DND-41 (cell line): Measurements from ENCODE around the gene TMEM259.
A peak's percentile ranks its signal among the peaks of the same experiment; 100 is the strongest.

Experiments used
- ATAC-seq: fragments of 200-7000 bp; cut with Tn5 transposase; 3 replicates; pipeline ENCODE4 v1.9.1; 2021; ENCODE audit warnings: low read depth; ENCODE audit not compliant: insufficient read depth
- DNase-seq: peaks from one replicate; pipeline ENCODE4 v3.0.0-alpha.2; 2020
- H2AFZ ChIP-seq: 2 replicates; pipeline ENCODE4 v1.6.0; 2012; ENCODE audit warnings: low read depth, low read length
- H3K27ac ChIP-seq: 2 replicates; pipeline ENCODE4 v1.5.1; 2012; ENCODE audit warnings: low read length, inconsistent platforms
- H3K27me3 ChIP-seq: fragments of 200-600 bp; sonication (generic); 2 replicates; pipeline ENCODE4 v1.6.0; 2012; ENCODE audit warnings: low read length, mild to moderate bottlenecking, inconsistent platforms; ENCODE audit not compliant: insufficient read depth, poor library complexity
- H3K36me3 ChIP-seq: 2 replicates; pipeline ENCODE4 v1.5.1; 2012; ENCODE audit warnings: low read length, inconsistent platforms; ENCODE audit not compliant: insufficient read depth
- H3K4me1 ChIP-seq: 2 replicates; pipeline ENCODE4 v1.5.1; 2012; ENCODE audit warnings: mild to moderate bottlenecking, low read length; ENCODE audit not compliant: insufficient read depth
- H3K4me2 ChIP-seq: 2 replicates; pipeline ENCODE4 v1.6.0; 2012; ENCODE audit warnings: mild to moderate bottlenecking, moderate library complexity, low read length, inconsistent platforms; ENCODE audit not compliant: insufficient read depth
- H3K4me3 ChIP-seq, 2 experiments: fragments of 200-600 bp in 1 of 2; shearing (Covaris generic) in 1 of 2; 2 replicates each; pipeline ENCODE4 v1.5.1; 2012 to 2016; ENCODE audit warnings: inconsistent platforms in 2 of 2, low read length in 2 of 2, mild to moderate bottlenecking in 2 of 2, low read depth in 1 of 2, moderate library complexity in 1 of 2
- H3K79me2 ChIP-seq: 2 replicates; pipeline ENCODE4 v1.6.0; 2012; ENCODE audit warnings: low read length, inconsistent platforms; ENCODE audit not compliant: insufficient read depth
- H3K9ac ChIP-seq: 2 replicates; pipeline ENCODE4 v1.6.0; 2012; ENCODE audit warnings: low read depth, mild to moderate bottlenecking, inconsistent platforms, low read length, moderate library complexity
- H3K9me3 ChIP-seq: 2 replicates; pipeline ENCODE4 v1.5.1; 2012; ENCODE audit warnings: low read length, moderate library complexity, mild to moderate bottlenecking, inconsistent platforms; ENCODE audit not compliant: insufficient read depth, severe bottlenecking
- H4K20me1 ChIP-seq: 2 replicates; pipeline ENCODE4 v1.6.0; 2012; ENCODE audit warnings: low read length; ENCODE audit not compliant: insufficient read depth
- EZH2 ChIP-seq: IDR thresholded peaks from 3 replicates; pipeline ENCODE4 v1.6.1; 2012; ENCODE audit warnings: borderline replicate concordance, low read depth, mild to moderate bottlenecking, moderate library complexity, low read length, inconsistent platforms; ENCODE audit not compliant: severe bottlenecking
- TF ChIP-seq, protein P1 (sequence below): IDR thresholded peaks from 2 replicates; pipeline ENCODE4 v1.5.1; 2012; ENCODE audit warnings: borderline replicate concordance, low read length, moderate library complexity, mild to moderate bottlenecking; ENCODE audit not compliant: poor library complexity, severe bottlenecking; ENCODE audit errors: extremely low read depth

TMEM259 gene

DNA sequence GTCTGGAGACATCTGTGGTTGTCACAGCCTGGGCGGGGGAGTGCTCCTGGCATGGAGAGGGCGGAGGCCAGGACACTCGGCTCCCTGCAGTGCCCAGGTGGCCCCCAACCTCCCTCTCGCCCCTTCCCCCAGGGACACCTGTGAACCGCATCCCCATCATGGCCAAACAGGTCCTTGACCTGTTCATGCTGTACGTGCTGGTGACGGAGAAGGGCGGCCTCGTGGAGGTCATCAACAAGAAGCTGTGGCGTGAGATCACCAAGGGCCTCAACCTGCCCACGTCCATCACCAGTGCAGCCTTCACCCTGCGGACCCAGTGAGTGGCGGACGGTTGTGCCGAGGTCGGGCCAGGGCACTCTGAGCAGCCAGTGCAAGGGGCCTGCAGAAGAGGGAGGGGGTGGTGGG lies 56.8 kb downstream of the TMEM259 start:
- Histone ChIP-seq H3K9me3 (no peaks in the 10 kb centered on the region), H3K9ac (no peak overlapping the region), H4K20me1 (0 out of 2 replicates have a peak, but pooled peaks cover 5% of the 10 kb centered on the region), H3K4me1 (no peaks in the 10 kb centered on the region), H3K4me2 (no peak overlapping the region), H3K79me2 (no peaks in the 10 kb centered on the region; the same call in 1 of the 2 replicates), H3K27ac (no peak overlapping the region), H2AFZ (no peak overlapping the region), H3K4me3 (no peak overlapping the region), H3K36me3 (peaks cover 65% of the 10 kb centered on the region), H3K27me3 (no peaks in the 10 kb centered on the region)
- TF ChIP-seq, protein P1, sequence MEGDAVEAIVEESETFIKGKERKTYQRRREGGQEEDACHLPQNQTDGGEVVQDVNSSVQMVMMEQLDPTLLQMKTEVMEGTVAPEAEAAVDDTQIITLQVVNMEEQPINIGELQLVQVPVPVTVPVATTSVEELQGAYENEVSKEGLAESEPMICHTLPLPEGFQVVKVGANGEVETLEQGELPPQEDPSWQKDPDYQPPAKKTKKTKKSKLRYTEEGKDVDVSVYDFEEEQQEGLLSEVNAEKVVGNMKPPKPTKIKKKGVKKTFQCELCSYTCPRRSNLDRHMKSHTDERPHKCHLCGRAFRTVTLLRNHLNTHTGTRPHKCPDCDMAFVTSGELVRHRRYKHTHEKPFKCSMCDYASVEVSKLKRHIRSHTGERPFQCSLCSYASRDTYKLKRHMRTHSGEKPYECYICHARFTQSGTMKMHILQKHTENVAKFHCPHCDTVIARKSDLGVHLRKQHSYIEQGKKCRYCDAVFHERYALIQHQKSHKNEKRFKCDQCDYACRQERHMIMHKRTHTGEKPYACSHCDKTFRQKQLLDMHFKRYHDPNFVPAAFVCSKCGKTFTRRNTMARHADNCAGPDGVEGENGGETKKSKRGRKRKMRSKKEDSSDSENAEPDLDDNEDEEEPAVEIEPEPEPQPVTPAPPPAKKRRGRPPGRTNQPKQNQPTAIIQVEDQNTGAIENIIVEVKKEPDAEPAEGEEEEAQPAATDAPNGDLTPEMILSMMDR: no peak
- no peak for TF ChIP-seq EZH2
- no peak for ATAC-seq
- no peak for DNase-seq

DNA sequence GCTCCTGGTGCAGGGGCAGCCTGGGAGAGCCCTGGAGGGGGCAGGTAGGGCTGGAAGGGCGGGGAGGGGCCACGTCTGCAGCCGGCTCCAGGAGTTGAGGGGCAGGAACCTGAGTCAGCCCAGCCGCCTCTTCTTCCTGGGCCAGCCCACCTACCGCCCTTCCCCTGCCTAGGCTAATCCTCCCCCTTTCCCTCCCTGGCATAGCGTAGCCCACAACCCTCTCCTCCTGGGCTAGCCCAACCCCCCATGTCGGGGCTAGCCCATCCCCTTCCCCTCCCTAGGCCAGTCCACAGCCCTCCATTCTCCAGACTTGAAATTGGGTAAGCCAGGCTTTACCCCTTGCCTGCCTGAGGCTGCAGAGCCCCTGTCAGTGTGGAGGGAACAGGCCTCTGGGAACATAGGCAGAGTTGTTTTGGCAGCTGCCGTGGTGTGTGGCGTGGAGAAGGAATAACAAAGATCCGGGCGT lies 57.4 kb downstream of the TMEM259 start:
- Histone ChIP-seq H3K9me3 (no peaks in the 10 kb centered on the region), H3K79me2 (no peaks in the 10 kb centered on the region; the same call in 1 of the 2 replicates), H2AFZ (no peak overlapping the region), H3K4me2 (no peak overlapping the region), H3K36me3 (peaks cover 62% of the 10 kb centered on the region), H3K4me3 (no peak overlapping the region), H4K20me1 (0 out of 2 replicates have a peak, but pooled peaks cover 8% of the 10 kb centered on the region), H3K27ac (no peak overlapping the region), H3K9ac (no peak overlapping the region), H3K4me1 (no peaks in the 10 kb centered on the region), H3K27me3 (no peaks in the 10 kb centered on the region)
- DNase-seq (no peak), ATAC-seq (peak; percentile 35; the same call in 2 of the 3 replicates)
- TF ChIP-seq EZH2: no peak
- TF ChIP-seq, protein P1: no peak

DNA sequence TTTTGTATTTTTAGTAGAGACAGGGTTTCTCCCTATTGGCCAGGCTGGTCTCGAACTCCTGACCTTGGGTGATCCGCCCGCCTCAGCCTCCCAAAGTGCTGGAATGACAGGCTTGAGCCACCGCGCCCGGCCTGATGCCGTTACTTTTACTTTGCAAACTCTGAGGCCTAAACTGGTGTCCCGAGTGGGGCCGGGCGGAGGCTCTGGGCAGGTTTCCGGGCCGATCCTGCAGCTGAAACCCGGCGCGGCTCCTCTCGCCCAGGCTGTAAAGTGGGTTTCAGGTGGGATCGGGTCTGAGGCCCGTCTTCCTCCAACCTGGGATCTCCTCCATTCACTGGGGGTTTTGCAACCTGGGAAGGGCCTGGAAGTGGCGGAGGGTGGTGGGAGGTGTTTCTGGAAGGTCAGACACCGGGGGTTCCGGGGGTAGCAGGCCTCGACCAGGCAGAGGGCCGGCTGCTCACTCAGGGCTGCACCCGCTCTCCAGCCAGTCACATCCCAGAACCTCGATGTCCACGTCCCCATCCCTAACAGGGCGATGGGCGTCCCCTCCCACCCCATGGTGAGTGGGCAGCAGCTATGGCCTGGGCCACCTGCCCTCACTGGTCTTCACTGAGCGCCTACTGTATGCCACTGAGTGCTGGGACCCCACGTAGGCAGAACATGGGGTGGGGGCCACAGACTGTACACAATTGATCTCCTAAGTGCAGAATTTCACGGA lies 58.1 kb downstream of the TMEM259 start:
- H3K27ac ChIP-seq: no peak overlapping the region
- ATAC-seq (no peak), DNase-seq (no peak)
- no peaks in the 10 kb centered on the region; the same call in 1 of the 2 replicates for H3K79me2 ChIP-seq
- no peak overlapping the region for H3K9ac ChIP-seq
- H3K4me1 ChIP-seq: no peaks in the 10 kb centered on the region
- 0 out of 2 replicates have a peak, but pooled peaks cover 8% of the 10 kb centered on the region for H4K20me1 ChIP-seq
- H3K4me3 ChIP-seq: no peak overlapping the region
- no peaks in the 10 kb centered on the region for H3K9me3 ChIP-seq
- no peak overlapping the region for H3K4me2 ChIP-seq
- no peaks in the 10 kb centered on the region for H3K27me3 ChIP-seq
- peaks cover 58% of the 10 kb centered on the region for H3K36me3 ChIP-seq
- no peak for TF ChIP-seq EZH2
- TF ChIP-seq, protein P1: no peak
- no peak overlapping the region for H2AFZ ChIP-seq
